HEK293 (cell line): ENCODE results near the gene MINPP1.

Source experiments
- PRDM1 ChIP-seq: fragments of 450-650 bp; formaldehyde crosslinking; IDR thresholded peaks from 2 replicates; pipeline ENCODE4; 2016; ENCODE audit warnings: missing biosample characterization, missing genetic modification characterization
- ZNF280D ChIP-seq: fragments of 450-650 bp; formaldehyde crosslinking; IDR thresholded peaks from 2 replicates; pipeline ENCODE4 v1.5.1; 2016; ENCODE audit warnings: missing biosample characterization, missing genetic modification characterization
- ZNF658 ChIP-seq: fragments of 450-650 bp; formaldehyde crosslinking; IDR thresholded peaks from 2 replicates; pipeline ENCODE4; 2016; ENCODE audit warnings: missing biosample characterization, missing genetic modification characterization

- no peak for TF ChIP-seq PRDM1
- TF ChIP-seq ZNF658: no peak
- TF ChIP-seq ZNF280D (tag by site-specific recombination): no peak
Measured at GRCh38 chr10:87593702-87594101, 89.0 kb downstream of the MINPP1 start.
